ENCODE measurements around the gene TPR.
"Not testable (repeated sequence)": the region's sequence is repeated elsewhere in the genome, so short reads cannot be mapped to it uniquely, and the experiment has no call there.

The TPR gene

DNA sequence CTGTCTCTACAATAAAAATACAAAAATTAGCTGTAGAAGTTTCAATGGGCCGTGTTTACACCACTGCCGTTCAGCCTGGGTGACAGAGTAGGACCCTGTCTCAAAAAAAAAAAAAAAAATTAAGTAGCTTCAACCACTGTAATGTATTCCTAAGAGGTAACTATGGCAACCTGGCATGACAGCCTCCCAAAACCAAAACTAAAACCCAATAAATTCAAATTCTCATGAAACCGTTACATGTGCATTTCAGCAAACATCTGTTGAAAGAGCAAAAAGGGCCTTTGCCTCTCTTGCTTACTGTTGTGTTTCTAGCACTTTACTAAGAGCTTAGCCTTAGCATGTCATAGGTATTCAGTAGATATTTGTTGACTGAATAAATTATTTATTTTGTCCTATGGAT lies 34.0 kb upstream of the TPR start:
- TF ChIP-seq, protein P1, sequence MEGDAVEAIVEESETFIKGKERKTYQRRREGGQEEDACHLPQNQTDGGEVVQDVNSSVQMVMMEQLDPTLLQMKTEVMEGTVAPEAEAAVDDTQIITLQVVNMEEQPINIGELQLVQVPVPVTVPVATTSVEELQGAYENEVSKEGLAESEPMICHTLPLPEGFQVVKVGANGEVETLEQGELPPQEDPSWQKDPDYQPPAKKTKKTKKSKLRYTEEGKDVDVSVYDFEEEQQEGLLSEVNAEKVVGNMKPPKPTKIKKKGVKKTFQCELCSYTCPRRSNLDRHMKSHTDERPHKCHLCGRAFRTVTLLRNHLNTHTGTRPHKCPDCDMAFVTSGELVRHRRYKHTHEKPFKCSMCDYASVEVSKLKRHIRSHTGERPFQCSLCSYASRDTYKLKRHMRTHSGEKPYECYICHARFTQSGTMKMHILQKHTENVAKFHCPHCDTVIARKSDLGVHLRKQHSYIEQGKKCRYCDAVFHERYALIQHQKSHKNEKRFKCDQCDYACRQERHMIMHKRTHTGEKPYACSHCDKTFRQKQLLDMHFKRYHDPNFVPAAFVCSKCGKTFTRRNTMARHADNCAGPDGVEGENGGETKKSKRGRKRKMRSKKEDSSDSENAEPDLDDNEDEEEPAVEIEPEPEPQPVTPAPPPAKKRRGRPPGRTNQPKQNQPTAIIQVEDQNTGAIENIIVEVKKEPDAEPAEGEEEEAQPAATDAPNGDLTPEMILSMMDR (IDR thresholded peaks at IDR 0.05), result no peak
- no peak for TF ChIP-seq ZFX (IDR thresholded peaks at IDR 0.05; ENCODE audit: borderline replicate concordance)
- H3K27ac ChIP-seq, result no peak overlapping the region

DNA sequence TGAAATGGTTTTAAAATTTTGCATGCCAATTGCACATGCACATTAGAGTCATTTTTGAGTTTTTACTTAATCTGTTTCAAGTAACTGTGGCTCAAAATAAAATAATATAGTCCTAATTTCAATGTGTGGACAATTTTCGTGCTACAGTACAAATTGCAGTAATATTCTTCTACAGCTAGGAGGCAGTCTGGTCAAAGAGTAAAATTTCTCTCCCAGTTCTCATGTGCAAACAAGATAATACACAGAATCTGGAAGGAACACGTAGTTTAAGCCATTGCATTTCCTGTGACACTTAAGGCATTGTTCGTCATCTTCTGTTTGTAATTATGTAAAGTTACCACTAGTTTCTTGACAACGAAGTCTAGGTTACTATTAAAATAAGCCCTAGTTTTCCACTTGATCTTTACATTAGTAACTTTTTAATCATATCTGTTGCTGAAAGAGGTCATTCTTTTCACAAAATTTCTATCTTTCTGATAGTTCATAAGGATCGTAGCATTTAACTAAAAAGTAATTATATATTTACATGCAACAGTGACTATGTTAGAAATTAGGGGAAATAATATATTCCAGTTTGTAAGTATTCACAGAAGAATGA lies 29.5 kb upstream of the TPR start:
- no peak overlapping the region for H3K27ac ChIP-seq
- TF ChIP-seq, protein P1 (IDR thresholded peaks at IDR 0.05), result peak; percentile 97
- no peak for TF ChIP-seq ZFX (IDR thresholded peaks at IDR 0.05; ENCODE audit: borderline replicate concordance)

DNA sequence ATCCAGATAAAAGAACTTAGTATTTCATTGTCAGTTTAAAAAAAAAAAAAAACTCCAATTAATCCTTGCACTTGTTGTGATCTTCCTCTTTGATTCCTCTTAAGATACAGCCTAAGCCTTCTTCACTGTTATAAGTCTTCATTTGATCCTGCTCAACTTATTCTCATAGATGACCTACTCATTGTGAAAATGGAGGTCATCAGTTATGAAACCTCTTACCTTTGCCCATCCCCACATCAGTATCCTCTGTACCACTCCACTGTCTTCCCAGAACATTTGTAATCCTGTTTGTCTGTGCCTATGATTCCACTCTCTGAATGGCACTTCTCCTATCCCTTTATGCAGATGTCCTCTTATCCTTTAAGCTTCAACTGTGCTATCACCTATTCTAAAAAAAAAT lies 28.6 kb upstream of the TPR start:
- H3K27ac ChIP-seq, result no peak overlapping the region
- TF ChIP-seq, protein P1 (IDR thresholded peaks at IDR 0.05), result no peak
- no peak for TF ChIP-seq ZFX (IDR thresholded peaks at IDR 0.05; ENCODE audit: borderline replicate concordance)

DNA sequence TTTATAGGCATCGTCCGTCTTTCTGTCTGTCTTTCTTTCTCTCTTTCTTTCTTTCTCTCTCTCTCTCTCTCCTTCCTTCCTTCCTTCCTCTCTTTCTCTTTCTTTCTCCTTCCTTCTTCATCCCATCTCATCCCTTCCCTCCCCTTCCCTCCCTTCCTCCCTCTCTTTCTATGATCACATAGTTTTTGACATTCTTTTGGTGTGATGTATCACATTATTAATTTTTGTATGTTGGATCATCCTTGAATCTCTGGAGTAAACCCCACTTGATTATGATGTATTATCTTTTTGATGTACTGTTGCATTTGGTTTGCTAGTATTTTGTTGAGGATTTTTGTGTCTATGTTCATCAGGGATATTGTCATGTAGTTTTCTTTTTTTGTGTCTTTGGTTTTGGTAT lies 26.4 kb upstream of the TPR start:
- H3K27ac ChIP-seq, result not testable (repeated sequence)

DNA sequence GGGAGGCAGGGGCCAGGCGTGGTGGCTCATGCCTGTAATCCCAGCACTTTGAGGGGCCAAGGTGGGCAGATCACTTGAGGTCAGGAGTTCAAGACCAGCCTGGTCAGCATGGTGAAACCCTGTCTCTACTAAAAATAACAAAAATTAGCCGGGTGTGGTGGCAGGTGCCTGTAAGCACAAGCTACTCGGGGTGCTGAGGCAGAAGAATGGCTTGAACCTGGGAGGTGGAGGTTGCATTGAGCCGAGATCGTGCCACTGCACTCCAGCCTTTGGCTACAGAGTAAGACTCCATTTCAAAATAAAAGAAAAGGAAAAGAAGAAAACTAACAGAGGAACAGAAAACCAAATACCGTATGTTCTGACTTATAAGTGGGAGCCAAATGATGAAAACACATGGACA lies 17.7 kb upstream of the TPR start:
- not testable (repeated sequence) for H3K27ac ChIP-seq

DNA sequence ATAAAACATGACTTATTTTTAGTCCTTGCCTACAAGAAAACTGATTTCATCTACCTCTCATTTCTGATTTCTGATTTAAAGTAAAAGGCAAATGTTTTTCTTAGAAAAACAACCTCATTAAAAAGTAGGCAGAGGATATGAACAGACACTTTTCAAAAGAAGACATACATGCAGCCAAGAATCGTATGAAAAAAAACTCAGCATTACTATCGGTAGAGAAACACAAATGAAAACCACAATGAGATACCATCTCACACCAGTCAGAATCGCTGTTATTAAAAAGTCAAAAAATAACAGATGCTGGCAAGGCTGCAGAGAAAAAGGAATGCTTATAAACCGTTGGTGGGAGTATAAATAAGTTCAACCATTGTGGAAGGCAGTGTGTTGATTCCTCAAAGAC lies 16.8 kb upstream of the TPR start:
- TF ChIP-seq ZFX (IDR thresholded peaks at IDR 0.05; ENCODE audit: borderline replicate concordance), result no peak
- TF ChIP-seq, protein P1 (IDR thresholded peaks at IDR 0.05), result no peak
- H3K27ac ChIP-seq, result no peak overlapping the region

DNA sequence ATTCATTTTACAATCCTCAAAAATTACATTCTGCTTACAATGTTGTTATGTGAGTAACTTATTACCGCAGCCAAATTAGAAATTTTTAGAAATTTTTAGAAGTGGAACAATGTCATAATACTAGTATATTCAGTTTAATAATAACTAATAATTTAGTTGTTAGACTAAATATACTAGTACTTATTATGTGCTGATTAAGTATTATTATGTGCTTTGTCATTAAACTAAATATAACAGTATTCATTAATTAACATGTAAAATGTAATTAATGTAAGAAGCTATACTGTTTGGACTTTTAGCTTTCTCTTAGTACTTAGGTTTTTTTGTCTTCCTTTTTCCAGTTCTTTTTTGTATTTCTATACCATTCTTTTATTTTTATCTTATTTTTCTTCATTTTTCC lies 15.9 kb upstream of the TPR start:
- no peak overlapping the region for H3K27ac ChIP-seq
- TF ChIP-seq, protein P1 (IDR thresholded peaks at IDR 0.05), result no peak
- no peak for TF ChIP-seq ZFX (IDR thresholded peaks at IDR 0.05; ENCODE audit: borderline replicate concordance)

DNA sequence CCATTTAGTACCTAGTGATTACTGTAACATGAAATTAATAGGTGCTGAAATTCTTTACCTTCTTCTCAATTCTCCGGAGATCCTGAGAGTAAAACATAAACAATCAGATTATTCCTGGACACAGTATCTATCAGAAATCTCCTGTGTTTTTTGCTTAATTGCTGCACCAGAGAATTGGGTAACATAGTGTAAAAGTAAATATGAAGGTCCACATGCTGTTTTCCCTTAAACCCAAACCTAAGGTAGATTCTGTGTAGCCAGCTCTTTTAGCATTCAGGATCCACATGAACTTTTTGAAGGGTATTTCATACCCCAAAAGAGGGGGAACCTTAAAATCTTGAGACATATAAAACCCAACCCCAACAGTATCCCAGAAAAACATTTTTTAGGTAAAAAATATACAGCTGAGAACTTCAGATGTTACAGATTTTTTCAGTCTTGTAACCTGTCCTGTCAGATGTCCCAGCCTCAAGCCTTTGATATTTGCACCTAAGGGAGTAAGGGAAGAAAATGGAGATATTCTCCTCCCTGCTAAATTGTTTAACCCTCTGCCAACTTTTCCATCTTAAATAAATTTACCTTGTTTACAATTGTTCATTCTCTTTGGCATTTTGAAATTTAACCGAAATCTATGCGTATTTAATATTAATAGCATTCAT lies 11.8 kb upstream of the TPR start:
- no peak overlapping the region for H3K27ac ChIP-seq
- TF ChIP-seq, protein P1 (IDR thresholded peaks at IDR 0.05), result no peak
